VCaP (cell line): ENCODE results near the gene RPS6KA6.

ENCODE experiments used
- H3K27ac ChIP-seq: fragments of 450-650 bp; 2 replicates; pipeline ENCODE4 v1.5.1; 2017
- CTCF ChIP-seq: fragments of 450-650 bp; conservative IDR thresholded peaks from 2 replicates; pipeline ENCODE4 v1.5.1; 2017; ENCODE audit warnings: mild to moderate bottlenecking, moderate library complexity

The RPS6KA6 gene

GRCh38 chrX:84168095-84168494 lies 19.9 kb downstream of the RPS6KA6 start:
- no peak overlapping the region for H3K27ac ChIP-seq
- no peak for TF ChIP-seq CTCF

GRCh38 chrX:84165711-84166110 lies 22.3 kb downstream of the RPS6KA6 start:
- no peak overlapping the region for H3K27ac ChIP-seq
- no peak for TF ChIP-seq CTCF

- H3K27ac ChIP-seq: peak overlapping the region; percentile 7; the same call in 1 of the 2 replicates
These were observed 25.6 kb downstream of the RPS6KA6 start for GRCh38 chrX:84162401-84162800.

GRCh38 chrX:84161641-84162040 lies 26.4 kb downstream of the RPS6KA6 start:
- no peak for TF ChIP-seq CTCF
- H3K27ac ChIP-seq: no peak overlapping the region

More at GRCh38 chrX:84162401-84162800, 25.6 kb downstream of the RPS6KA6 start:
- no peak for TF ChIP-seq CTCF

- H3K27ac ChIP-seq: no peak overlapping the region
- no peak for TF ChIP-seq CTCF
These were observed 27.3 kb downstream of the RPS6KA6 start for GRCh38 chrX:84160736-84161135.

GRCh38 chrX:84156821-84157220 lies 31.2 kb downstream of the RPS6KA6 start:
- TF ChIP-seq CTCF: no peak
- H3K27ac ChIP-seq: no peak overlapping the region

- TF ChIP-seq CTCF: no peak
These were observed 32.1 kb downstream of the RPS6KA6 start for GRCh38 chrX:84155938-84156337.

GRCh38 chrX:84153538-84153937 lies 34.5 kb downstream of the RPS6KA6 start:
- no peak overlapping the region for H3K27ac ChIP-seq
- no peak for TF ChIP-seq CTCF

More at GRCh38 chrX:84155938-84156337, 32.1 kb downstream of the RPS6KA6 start:
- no peak overlapping the region for H3K27ac ChIP-seq
